ENCODE data around the gene PON1.

Gene PON1

DNA sequence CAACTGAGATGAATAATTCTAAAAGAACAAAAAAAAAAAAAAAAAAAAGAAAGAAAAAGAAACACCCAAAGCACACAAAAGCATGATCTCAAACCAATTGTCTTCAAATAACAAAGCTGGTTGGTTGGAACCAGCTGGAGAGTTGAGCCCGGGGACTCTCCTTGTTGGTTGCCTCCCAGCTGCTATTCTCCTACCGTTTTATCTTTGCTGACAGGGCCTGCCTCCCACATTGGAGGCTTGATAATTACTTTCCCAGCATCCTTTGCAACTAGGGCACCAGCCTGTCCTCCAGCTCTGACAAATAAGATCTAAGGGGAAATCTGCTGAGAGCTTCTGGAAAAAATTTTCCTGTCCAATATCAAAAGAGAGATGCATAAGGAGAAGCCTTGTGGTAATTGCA lies 6.8 kb downstream of the PON1 start:
- DNase-seq (ENCODE audit: low read depth): no peak

DNA sequence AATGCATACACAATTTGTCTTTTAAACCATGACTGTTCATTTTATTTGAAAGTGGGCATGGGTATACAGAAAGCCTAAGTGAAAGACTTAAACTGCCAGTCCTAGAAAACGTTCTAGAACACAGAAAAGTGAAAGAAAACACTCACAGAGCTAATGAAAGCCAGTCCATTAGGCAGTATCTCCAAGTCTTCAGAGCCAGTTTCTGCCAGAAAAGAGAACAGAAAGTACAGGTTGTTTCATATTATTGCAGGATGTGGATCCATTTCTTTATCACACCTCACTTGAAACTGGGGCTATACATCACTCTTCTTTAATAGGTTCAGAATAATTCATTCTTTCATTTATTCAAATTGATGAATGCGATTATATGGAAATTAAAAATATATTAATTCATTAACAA lies 7.7 kb downstream of the PON1 start:
- DNase-seq (ENCODE audit: low read depth): no peak

DNA sequence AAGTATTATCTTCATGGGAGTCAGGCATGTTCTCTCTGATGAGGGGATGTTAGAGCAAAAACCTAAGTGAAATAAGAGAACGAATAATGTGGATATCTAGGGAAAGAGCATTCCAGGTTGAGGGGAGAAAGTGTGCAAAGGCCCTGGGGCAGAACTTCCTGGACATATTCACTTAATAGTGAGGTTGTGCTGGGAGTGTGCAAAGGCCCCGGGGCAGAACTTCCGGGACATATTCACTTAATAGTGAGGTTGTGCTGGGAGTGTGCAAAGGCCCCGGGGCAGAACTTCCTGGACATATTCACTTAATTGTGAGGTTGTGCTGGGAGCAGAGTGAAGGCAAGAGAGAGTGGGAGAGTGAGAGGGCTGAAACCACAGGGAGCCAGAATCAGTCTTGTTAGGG lies 11.8 kb downstream of the PON1 start:
- DNase-seq (ENCODE audit: low read depth): no peak

DNA sequence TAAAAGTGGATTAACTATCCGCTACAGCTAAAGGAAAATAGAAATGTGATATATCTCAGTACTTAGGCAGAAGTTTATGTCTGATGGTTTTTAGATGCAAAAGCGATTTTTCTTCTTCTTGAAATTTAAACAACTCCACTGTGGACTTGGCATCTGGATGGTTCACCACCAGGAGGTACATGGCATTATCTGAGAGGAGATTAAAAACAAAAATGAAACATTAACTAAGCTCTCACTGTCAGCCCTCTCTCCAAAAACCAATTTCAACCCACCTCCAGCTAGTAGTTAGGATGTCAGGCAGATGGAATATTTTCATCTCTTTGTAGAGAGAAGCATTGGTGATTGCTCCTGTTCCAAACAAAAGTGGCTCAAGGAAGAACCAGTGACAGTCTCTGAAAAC lies 12.9 kb downstream of the PON1 start:
- DNase-seq (ENCODE audit: low read depth): no peak

DNA sequence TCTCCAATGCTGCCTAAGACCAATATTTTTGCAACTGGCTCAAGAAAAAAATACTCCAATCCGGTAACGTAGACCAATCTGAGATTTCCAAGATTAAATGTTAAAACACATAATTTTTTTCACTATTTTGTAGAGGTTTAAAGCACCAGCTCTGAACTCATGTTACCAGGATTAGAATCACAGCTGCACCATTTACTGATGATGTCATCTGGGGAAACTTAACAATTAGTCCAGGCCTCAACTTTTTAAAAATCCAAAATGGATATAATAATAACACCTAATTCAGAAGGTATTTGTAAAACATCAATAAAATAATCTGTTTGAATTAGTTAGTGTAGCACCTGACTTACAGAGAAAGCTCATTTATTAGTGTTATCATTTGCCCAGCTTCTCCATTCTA lies 14.4 kb downstream of the PON1 start:
- DNase-seq (ENCODE audit: low read depth): no peak

DNA sequence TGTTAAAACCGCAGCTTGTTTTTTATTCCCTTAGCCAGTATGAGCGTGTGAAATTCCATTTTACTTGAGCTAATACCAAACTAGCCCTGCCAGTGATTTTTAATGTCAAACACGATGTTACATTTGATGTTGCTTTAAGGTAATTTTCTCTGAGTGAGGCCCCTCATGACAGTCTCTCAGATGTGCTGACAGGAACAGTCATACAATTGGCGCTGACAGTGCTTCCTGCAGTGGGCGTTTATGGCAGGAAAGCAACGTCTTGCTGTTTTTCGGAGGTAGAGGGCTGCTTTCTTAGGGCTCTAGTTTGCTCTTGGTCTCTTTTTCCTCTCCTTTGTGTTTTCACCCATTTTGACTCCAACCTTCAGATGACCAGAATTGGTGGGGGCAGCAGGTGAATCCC lies 19.3 kb downstream of the PON1 start:
- DNase-seq (ENCODE audit: low read depth): no peak

DNA sequence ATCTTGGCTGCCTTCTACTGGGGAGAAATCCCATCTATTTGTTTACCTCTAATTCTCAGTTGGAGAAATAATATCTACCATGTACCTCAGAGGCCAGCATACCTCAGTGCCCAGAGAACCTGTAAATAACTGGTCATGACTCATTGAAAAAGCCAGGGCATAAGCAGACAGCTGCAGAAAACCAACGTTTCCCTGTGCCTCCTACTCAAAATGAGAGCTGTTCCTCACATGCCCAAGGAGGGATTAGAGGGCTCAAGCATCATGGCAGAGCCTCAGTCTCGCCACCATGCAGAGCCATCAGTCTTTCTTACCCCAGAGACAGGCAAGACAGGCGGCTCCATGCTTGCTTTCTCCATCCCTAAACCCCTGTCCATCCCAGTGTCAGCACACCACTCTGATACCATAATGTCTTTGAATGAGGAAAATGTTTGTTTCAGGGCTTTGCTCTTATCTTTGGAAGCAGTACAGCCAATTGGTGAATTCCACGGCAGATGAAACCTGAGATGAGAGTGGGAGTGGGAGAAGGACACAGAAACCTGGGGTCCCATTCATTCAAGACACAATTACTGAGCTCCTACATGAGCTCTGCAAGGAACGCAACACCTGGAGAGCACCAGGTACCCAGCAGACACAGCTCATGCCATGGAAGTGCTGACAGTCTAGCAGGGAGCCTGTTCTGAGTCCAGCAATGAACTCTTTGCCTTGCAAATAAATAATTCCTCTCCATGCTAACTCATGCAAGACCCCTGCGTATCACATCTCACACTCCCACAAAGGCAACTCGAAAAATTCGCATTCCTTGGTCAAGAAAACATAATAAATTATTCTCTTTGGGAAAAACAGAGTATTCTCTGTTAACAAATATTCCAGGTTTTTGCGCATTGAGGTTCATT lies 21.1 kb downstream of the PON1 start:
- no peak for DNase-seq (ENCODE audit: low read depth)

DNA sequence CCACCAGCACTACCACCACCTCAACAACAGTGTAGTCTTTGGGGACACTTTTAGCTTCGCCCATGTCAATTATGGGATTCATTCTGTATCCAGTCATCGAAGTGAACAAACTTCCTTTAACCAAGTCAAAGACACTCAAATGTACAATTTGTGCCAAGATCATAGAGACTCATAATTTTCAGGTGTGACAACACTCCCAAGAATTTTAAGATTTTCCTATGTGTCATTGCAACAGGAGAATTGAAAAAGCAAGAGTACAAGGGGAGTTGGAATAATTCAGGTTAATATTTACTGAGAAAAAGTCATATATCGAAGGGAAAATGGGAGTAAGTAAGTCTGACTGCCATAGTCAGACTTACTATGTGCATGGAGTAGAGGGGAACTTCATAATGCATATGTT lies 26.2 kb downstream of the PON1 start:
- no peak for DNase-seq (ENCODE audit: low read depth)

DNA sequence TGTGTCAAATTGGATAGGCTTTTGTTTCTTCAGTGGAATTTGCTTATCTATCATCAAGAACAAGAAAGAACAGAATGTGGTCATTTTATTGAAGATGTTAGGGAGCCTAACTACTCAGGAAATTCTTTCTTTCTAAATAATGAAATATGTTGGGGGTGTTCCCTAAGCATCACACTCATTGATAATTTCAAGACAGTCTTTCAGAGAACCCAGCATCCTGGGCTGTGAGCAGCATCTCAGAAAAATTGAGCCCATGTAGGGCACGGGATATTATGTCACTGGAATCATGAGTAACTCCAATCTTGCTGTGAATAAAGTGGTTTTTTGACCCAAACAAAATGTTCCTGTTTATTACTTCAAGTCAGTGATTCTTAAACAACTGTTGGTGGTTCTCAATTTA lies 27.3 kb downstream of the PON1 start:
- DNase-seq (ENCODE audit: low read depth): no peak

DNA sequence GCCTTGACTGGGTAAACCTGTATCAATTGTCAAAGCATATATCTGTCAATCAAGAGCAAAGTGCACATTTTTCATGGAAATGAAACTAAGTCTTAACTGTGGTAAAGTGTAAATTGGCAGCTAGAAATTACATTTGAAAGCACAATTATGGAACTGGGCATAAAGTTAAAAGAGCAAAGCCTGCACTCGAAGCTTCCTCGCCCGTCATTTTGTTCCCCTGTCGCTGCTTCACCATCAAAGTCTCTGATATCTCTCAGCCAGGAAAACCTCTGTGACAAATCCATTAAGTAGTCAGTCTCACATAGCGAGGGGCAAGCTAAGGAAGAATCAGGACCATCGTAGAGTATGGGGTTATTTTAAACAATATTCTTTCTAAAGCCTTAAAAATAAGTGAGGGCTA lies 27.9 kb downstream of the PON1 start:
- DNase-seq (ENCODE audit: low read depth): no peak

DNA sequence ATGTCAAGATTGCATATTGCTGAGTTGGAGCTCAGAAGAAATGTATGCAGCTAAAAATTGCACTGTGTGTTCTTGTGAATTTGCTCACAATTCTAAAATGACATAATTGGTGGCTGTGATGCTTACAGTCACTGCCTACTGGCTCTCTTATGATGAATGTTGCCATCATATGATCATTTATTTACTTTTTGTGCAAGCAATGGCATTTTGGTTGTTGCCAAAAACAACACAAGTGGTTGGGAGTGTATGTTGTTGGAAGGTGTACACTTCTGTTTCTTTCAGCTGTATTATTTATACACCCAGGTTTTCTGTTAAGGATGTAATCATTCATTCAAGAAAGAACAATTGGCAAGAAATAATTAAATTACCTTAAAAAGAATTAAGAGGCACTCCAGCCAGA lies 28.9 kb downstream of the PON1 start:
- DNase-seq (ENCODE audit: low read depth): no peak

DNA sequence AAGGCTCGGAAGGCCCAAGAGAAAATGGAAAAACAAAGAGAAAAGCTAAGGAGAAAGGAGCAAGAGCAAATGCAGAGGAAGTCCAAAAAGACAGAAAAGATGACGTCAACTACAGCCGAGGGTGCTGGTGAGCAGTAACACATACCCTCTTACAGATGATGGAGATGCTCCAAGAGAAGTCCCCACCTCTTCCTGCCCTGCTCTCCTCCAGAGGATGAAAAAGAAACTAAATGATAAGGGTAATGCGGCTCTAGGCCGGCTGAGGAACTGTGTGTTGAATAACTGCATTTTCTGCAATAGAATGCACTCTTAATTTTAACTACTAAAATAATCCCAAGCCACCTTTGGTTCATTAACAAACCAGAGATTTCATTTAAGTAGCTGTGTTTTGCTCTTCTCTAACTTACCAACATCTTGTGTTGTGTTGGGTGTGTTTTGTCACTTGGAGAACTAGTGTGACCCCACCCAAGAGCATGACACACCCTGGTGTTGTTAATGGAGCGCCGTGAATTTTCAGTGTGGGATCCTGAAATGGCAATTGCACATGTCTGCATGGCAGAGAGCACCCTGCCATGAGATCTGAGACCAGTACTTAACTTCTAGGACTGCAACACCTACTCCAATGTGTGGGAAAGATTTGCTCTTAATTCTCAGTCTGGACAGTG lies 34.0 kb downstream of the PON1 start:
- DNase-seq (ENCODE audit: low read depth): no peak

DNA sequence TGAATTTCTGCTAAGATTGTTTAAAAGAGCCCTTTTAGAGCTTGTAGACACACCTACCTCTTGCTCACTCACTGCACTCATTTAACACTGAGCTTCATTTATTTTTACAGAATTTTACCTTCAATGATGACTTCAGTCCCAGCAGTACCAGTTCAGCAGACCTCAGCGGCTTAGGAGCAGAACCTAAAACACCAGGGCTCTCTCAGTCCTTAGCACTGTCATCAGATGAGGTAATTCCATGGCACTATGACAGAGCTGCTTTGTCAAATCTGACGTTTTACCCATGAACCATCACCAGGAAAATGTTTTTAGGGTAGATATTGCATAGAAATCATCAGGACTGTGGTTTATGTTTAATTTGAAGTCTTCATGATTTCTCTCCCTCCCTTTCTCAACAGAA lies 38.2 kb downstream of the PON1 start:
- no peak for DNase-seq (ENCODE audit: low read depth)

DNA sequence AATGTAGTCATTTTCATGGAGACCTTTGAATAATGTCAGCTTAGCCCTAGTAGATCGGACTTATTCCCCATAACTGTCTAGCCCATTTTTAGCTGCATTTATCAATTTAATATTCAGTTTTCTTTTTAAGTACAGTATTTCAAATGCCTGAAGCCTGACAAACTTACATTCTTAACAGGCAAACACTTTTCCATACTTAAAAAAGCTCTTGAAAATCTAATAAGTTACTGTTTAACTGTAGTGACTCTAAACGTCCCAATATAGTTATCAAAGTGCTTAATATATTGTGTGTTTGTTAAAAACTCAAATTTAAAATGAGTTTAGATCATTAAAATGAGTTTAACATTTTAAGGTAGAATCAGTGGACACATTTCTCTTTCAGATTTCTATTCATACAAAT lies 44.9 kb downstream of the PON1 start:
- no peak for DNase-seq (ENCODE audit: low read depth)

DNA sequence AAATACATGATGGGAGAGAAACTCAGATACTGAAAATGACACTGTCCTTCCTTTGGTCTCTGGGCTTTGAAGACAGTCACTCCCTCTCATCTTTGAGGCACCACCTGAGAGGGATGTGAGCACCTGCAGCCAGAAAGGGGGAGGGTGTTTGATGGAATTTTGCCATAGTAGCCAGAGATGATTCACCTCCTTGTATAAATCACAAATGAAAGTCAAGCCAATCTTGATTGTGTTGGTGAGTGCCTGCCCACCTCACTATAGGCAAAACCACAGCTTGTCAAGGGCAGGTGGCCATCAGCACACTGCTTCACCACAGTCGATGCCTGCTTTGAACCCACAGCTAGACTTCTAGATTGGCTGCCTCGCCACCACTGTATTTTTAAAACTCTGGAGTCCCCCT lies 48.2 kb downstream of the PON1 start:
- DNase-seq (ENCODE audit: low read depth): no peak

DNA sequence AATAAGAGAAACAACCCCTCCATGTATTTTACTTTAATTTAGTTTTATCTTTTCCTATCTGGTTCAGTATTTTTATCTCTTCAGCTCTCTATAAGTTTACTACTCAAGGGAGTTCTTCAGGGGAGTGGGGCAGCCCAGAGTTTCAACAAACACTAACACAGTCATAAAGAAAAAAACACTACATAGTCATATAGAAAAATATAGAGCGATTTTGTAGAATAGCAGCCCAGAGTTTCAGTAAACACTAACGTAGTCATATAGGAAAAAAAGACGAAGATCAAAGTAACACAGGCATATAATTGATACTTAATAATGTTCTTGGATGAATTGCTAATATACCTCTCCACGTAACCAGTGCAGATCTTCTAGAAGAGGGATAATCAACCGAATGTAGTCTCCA lies 54.7 kb downstream of the PON1 start:
- DNase-seq (ENCODE audit: low read depth): no peak

DNA sequence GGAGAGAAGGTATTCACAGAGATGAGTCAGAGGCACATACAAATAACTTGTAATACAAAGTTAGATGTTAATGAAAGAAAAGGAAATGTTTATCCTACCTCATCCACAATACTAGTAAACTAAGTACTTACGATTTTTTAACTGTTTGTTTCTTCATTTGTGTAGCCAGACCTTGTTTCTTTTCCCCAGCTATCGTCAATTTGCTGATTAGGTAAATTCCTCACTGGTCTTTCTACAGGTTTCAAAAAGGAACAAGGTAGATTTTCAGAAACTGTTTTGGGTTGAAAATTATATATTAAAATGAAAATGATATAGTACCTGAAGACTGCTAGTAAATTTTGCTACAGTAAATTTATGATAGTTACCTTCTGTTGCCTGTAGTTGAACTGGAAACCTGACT lies 56.6 kb downstream of the PON1 start:
- DNase-seq (ENCODE audit: low read depth): no peak

DNA sequence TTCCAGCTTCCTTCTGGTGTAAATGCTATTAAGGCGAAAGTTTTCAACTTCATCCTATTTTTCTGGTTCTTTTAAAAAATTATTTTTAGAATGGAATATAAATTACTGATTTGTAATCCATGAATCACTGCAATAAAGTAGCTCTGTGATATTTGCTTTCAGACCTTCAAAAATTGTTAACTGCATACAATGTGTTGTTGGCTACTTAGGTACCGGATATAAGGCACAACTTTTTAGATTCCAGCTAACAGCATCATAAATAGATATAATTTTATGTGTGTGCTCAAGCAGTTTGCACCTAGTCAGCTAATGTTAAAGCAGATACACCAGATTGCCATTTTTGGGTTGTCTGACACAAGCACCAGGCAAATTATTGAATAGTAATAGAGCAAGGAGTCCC lies 58.7 kb downstream of the PON1 start:
- no peak for DNase-seq (ENCODE audit: low read depth)

DNA sequence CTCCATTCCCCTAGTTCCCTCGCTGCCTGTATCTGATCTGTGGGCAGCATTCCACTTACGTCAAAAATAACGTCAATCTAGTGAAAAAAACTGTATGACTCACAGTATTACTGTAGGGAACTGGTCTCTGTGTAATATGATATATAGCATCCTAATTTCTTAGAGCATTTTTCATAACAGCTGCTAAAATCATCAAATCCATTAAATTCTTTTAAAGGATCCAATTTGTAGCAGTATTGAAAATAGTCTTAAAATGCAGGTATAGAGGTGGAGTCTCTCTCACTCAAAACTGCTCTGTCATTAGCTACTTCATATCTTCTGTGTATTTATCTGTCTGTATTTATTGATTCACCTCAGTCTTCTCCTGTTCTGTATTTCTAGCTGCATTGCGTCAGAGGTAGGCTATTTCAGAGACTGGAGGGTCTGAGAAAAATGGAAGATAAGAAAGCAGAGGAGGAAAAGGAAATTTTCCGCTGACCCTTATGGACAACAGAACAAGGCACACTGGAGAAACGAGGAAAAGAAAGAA lies 59.9 kb downstream of the PON1 start:
- DNase-seq (ENCODE audit: low read depth): peak; percentile 23

DNA sequence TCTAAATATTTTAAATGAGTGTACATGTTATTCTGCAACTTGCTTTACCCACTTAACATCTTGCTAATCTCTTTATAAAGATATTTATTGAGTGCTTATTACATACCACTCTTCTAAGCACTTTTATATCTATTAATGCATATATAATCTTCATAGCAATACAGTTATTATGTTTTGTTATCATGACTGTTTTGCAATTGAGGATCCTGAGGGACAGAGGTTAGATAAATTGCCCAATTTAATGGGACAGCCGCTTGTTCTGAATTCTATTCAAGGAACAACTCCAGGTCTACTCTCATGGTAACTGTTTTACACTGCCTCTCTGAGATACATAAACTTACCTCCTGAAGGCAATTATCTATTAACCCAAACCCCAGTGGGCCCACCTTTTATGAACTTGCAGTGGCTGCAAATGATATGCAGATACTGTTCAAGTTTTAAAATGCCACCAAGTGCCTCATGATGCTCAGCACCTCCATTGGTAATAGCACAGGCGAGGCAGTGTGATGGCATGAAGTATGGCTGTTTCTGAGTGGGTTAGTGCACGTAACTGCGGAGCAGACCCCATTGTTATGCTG lies 60.5 kb downstream of the PON1 start:
- no peak for DNase-seq (ENCODE audit: low read depth)

DNA sequence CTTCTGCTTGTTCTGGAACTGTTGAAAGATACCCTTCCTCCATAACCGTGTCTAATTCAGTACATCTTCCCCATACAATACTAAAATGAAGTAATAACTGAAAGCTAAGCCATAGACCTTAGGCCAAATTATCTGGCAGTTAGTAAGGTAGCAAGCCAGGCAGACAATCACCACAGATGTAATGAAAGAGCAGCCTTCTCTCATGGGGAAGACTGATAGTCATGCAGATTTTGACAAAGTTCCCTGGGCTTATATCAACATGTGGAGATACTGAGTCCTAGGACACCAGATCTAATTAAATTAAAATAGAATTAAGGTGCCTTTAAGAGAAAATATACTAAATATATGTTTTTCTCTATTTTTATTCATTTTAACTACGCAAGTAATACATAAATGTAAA lies 61.5 kb downstream of the PON1 start:
- no peak for DNase-seq (ENCODE audit: low read depth)

DNA sequence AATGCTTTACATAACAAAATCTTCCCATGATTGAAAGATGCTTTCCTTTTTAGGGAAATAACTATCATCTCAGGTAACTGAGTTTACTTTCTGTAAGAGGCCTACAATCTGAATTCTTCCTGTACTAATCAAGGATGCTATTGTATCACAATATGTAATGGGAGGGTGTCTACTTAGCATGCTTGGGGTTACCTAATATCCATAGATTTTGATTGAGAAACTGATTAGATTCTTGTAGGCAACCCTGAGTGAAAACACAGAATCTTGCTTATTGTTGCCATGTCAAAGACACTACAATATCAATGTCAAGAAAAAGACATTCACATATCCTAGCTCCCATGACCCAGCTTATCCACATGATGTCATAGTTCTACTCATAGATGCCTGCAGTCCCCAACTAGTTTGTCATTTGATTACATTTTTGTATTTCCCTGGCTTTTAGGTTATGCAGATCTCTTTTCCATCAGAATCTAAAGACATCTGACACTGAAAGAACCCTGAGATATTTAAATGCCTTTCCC lies 62.4 kb downstream of the PON1 start:
- no peak for DNase-seq (ENCODE audit: low read depth)

DNA sequence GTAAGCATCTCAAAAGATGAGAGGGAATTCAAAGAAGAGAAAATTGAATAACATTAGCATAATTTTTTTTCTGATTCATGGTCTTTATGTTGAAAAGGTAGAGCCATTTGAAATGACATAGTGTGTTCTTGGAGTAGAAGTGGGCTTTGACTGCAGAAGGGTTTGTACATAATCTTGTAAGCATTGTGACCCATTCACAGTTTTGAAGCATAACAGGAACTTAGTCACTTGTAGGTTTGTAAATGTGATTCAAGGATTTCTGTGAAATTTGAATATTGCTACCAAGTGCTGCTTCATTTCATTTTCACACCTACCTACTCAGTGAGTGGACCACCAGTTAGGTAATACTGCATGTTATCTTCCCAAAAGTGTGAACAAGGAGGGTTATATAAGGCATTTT lies 68.6 kb downstream of the PON1 start:
- DNase-seq (ENCODE audit: low read depth): no peak
